Left cardiac atrium (tissue), 4 donors: Measurements from ENCODE around the gene SFI1. TPM values are rescaled to one million over a fixed set of nuclear protein-coding genes. Genes with fewer than 3 reads are reported as not detected.

Experiments
- ATAC-seq, 2 donors: fragments of 200-7000 bp; cut with Tn5 transposase; one replicate each; pipeline ENCODE4 v1.9.1; 2020; ENCODE audit warnings: mild to moderate bottlenecking in 2 of 2, moderate library complexity in 2 of 2
- DNase-seq: peaks from one replicate; pipeline ENCODE4 v3.0.0-alpha.2; 2020
- intact Hi-C, 2 donors: fragments of 100-400 bp; cut with DNase I; formaldehyde crosslinking; loops; one replicate each; pipeline versions ENCODE4 v1.14.1 to v1.15.1; 2022 to 2023
- total RNA-seq, 2 donors: library from RNA; stranded (reverse); fragmentation: NEBNext Ultra II Directional; extraction: Animal tissue kit (Norgen Biotek cat#: 25700); gene quantifications; one replicate each; pipeline ENCODE4 v1.2.1, GENCODE V29; 2021
- donor health status: DM: no; HTN: yes; CAD: no.
- donor health status: DM: no; HTN: yes; CAD: no; lungs with severe emphysema.
- donor health status: DM: yes; HTN: yes; CAD: no.
- donor health status: Dilated cardiomyopathy.

The SFI1 gene
- total RNA-seq, 2 donors from 2014 or later, result 8.2 to 9.9 TPM

DNA sequence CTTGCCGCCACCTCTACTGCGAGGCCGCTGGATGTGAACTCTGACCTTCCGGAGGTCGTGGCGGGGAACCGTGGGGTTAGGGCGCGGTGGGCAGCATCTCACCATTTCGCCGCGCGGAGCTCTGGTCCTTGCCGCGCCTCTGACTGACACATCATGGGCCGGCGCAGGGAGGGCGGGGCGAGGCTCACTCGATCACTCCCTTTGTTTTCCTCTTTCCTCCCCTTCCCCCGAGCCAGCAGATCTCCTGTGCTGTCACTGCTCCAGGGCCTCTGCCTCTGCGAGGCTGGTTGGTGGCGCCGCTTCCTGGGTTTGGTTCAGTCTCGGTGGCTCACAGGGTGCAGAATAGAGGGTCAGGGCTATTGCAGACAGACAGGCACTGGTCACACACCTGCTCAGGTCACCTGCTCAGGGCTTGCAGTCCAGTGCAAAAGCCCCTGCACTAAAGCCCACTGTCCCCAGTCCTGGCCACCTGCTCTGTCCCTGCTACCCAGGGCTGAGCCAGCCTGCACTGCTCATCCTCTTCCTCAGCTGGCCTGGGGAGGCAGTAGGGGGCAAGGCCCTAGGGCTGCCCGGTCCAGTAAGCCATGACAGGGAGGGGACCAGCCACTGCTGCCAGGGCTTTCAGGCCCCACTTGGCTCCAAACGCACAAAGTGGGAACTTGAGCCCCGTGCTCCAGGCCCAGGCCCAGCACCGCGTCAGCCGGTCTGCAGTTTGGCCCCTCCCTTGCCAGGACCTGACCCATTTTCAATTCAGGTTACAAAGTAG is 129.5 kb downstream of the SFI1 start:
- DNase-seq (peak; percentile 74), ATAC-seq (peak in 1 of 2 donors; percentile 20)
- intact Hi-C loops, result no loop called here

DNA sequence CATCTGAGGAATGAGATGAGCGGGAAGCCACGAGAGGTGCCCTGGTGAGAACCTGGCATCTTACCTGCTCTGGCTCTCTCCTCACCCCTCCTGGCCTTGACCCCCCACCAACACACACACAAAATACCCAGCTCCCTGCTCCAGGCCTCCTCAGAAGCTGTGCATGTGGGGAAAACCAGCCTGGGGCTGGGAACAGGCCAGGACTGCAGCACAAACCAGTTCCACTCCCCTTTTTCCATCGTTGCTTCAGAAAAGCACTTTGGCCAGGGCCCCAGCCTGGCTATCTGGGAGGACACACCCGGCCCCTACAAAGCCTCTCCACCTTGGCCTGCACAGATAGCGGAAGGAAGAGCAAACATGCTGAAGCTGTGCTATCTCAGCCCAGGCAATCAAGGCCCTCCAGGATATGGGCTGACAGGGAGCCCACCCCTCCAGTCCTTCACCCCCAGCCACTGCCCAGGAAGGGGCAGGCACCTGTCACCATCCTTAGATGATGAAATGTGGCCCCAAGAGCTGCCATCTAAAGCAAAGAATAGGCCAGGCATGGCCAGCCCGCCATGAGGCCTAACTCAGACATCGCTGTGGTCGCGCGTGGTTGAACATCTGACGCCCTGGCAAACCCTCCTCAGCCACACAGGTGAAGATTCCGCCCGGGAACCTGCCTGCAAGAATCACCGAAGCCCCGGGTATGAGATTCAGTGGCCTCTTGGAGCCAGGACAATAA is 130.3 kb downstream of the SFI1 start:
- DNase-seq (peak; percentile 75), ATAC-seq (peak in 1 of 2 donors; percentile 22)
- intact Hi-C loops, result no loop called here

DNA sequence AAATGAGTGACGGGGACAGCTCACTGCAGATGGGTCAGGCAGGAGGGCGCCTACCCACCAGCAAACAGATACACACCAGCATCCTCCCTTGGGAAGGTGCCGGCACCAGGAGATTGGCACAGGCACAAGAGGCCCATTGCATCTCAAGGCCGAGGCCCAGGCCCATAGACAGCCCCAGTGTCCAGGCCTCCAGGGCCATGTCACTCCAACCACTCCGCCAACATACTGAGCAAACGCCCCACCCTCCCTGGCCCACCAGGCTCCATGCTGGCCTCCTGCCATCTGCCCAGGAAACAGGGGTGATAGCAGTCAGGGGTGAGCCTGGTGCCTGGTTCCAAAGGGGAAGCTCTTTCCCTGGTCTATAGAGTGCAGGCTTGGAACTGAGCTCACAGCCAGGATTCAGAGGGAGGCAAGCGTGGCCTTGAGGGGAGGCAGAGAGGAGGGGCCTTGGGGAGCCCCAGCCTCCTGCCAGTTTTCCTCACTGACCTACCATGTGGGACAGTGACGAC is 130.9 kb downstream of the SFI1 start:
- ATAC-seq, result no peak
- peak; percentile 64 for DNase-seq

DNA sequence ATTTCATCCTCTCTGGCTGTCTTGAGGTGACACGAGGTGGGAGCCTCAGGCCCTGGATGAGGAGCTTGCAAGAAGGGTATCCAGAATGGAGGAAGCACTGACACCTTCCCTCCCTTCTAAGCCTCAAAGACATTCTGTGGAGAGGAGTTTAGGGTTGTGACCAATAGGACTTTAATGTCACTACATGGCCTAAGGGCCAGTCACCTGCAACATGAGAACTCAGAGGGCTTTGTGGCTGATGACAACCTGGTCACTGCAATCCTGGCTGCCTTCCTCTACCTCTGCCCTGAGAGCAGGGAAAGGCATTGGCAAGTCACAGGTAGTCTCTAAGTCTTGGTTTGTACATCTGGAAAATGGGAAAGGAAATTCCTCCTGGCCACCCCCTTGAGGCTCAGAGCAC is 132.0 kb downstream of the SFI1 start:
- DNase-seq (no peak), ATAC-seq (no peak)
- intact Hi-C loops, result no loop called here

More for the DNA sequence above, 130.9 kb downstream of the SFI1 start:
- intact Hi-C loops, result no loop called here

DNA sequence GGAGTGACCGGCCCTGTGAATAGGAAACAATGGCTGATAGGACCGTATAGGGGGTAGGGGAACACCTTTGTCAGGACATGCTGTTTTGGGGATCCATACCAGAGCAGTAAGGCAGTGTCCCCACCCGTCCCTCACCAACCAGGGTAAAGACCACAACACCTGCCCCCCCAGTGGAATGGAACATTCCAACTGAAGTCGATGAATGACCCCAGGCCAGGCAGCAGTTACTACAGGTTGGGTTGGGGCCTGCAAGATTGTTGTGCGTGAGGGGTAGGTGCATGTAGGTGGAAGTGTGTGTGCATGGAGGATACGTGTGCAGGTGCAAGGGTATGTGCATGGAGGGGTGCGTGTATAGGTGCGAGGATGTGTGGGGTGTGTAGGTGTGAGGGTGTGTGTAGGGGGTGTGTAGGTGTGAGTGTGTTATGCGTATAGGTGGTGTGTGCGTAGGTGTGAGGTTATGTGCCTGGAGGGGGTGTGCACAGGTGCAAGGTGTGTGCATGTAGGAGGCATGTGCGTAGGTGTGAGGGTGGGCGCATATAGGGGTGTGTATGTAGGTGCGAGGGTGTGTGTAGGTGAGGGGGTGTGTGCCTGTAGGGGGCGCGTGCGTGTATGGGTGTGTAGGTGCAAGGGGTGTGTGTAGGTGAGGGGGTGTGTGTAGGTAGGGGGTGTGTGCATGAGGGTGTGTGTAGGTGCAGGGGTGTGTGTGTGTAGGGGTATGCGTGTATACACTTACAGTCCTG is 132.8 kb downstream of the SFI1 start:
- ATAC-seq (no peak), DNase-seq (no peak)
- intact Hi-C loops, result no loop called here

DNA sequence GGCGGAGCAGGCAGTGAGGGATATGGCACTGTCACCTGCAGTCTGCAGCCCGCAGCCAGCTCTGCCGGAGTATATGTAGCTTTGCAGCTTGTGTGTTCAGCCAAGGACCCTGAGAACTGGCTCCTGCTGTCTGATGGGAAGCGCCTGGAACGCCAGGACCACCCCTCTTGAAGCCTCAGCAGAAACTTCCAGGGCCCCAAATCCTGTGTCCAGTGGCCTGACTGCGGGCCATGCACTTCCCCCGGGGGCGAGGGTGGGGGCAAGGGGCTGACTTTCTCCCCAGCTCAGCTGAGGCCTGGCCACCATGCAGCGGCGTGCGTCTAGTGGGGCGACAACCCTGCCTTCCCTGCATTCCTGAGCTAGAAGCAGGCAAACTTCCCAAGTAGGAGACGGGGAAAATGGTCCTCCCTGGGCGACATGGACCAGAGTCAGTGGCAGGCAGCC is 133.4 kb downstream of the SFI1 start:
- ATAC-seq, result no peak
- DNase-seq, result no peak
- intact Hi-C loops, result loop anchor here (5.0 to 10.0 kb wide), 2 partner anchors 62 to 285 kb away; partner anchors contain the start of gene PATZ1 (in 1 of the 2)

DNA sequence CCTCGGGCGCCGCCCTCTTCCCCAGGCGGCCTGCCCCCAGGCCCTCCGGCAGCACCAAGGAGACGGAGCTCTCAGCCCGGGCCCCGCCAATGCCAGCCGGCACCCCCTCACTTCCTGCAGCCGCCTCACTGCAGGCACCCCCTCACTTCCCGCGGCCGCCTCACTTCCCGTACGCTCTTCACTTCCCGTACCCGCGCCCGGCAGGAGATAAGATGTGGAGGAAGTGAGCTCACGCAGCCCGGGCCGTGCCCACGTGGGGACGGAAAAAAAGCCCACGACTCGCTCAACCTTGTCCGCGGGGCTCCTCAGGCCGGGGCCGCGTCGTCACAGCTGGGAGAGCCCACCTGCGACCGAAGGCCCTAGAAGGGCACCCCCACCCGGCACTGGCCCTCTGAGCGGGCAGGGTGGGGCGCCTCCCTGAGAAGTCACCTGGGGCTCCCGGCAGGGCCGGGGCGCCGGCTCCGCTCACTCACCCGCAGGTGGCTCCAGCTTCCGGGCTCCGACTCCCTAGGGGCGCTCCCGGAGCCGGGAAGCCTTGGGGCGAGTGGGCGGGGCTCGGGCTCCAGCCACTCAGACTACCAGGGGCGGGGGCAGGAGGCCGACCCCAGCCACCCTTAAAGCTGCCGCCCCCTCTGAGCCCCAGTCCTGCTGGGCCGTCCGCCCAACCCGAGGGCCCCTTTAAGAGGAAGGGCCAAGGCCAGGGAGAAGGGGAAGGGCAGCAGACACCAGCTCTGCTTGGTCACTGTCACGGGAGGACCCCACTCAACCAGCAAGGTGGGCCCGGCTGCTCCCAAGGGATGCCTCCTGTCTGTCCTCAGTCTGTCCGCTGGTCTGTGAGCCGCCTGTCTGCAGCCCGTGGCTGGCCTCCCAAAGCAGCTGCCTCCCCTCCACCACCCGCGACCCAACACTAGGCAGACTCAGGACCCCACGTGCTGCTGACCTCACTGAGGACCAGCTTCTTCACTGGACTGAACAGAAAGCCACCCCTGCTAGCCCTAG is 134.3 kb downstream of the SFI1 start:
- DNase-seq (peak; percentile 94), ATAC-seq (peak; percentile 82 to 89)
- intact Hi-C loops, result loop anchor here (5.0 to 10.0 kb wide), 2 partner anchors 63 to 286 kb away; partner anchors contain the start of gene PATZ1 (in 1 of the 2)

DNA sequence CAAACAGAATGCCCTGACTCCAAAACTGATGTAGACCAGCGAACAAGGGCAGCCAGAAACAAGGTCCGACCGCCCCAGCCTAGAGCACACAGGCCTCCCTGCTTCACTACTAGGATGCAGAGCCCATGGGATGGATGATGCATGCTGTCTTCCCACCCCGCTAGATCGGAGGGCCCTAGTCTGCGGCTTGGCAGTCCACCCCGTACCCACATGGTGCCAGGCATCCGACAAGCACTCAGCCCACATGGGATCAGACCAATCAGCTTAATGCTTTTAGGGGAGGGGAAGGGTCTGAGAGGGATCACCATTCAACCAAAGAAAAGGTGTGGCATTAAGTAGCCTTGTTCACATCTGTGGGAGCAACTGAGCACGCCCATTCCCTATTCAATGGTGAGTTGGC is 135.1 kb downstream of the SFI1 start:
- DNase-seq (no peak), ATAC-seq (no peak)
- intact Hi-C loops, result loop anchor here (5.0 to 10.0 kb wide), 2 partner anchors 64 to 287 kb away; partner anchors contain the start of gene PATZ1 (in 1 of the 2)

DNA sequence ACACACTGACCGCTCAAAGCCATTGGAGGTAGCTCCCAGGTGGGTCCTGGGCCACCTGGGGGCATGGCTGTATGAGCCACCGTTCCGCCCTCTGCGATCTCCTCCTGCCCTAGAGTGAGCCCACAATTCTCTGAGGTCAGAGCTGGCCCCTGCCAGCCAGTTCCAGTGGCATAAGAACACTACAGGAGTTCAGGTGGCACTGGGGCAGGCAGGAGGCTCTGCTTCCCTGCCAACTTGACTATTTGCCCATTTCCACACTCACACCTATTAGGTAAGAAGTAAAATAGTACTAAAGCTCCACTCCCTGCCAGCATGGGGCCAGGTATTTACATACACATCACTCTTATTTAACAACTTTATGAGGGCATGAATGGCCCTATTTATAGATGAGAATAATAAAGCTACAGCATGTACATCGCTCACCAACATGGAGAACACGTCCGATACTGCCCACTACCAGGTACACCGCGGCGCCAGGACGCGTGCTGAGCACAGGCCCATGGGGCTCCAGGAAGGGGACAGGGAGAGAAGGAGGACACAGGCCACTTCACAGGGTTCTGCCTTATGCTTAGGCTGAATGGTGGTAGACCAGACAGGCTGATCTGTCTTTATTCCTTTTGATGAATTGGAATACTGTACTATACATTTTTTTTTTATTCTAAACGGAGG is 139.4 kb downstream of the SFI1 start:
- ATAC-seq, result no peak
- intact Hi-C loops, result loop anchor here in 1 of 2 donors (10.0 kb wide), 1 partner anchor 291 kb away; the partner anchor contains the start of gene PATZ1

DNA sequence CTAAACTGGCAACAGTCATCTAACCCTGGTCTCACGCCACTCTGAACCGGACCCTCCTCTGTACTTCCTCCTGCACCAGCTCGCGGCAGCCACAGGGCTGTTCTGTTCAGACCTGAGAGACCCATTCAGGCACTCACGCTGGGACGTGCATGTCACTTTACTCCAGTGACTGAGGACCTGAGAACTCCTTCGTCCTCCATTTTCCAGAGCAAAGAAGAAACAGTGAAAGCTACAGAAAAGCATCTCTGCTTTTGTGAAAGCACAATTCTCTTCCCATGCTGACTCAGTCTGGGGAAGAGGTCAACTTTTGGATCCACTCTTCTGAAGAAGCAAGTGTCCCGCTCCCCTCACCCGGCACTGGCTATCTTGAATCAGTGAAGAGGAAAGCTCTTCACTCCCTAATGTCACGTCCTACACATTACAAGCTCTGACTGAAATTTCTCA is 141.1 kb downstream of the SFI1 start:
- no peak for DNase-seq
- intact Hi-C loops, result loop anchor here in 1 of 2 donors (10.0 kb wide), 1 partner anchor 293 kb away; the partner anchor contains the start of gene PATZ1
- peak; percentile 38 to 51 for ATAC-seq

More for the DNA sequence above, 139.4 kb downstream of the SFI1 start:
- DNase-seq, result no peak

DNA sequence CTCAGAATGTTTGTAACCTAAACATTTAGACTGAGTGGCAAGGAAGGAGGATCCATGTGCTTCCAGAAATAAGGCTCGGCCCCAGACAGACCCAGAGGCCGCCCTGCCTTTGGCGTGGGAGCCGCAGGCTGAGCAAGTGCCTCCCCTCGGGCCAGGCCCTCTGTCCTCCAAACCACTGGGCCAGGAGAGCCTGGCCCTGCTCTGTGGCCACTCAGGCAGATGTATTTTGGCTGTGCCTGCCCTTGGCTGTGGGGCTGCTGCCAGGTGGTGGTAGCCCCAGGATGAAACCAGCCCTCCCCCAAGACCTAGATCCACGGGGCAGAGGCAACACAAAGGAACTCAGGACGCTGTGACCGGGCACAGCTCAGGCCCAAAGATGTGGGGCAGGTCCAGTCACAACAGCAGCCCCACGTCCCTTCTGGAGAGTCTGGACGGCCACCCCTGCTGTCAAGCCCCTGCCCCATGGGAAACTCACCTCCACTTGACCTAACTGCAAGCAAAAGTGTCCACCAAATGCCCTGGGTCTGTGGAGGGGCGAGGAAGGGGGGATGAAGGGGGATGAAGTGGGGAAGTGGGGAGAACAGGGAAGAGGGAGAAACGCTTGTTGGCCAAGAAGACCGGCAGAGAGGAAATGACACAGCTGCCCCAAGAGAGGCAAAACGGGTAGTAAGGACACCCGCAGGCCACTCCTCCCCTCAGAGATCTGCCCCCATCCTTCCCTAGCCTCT is 141.7 kb downstream of the SFI1 start:
- intact Hi-C loops, result loop anchor here in 1 of 2 donors (10.0 kb wide), 1 partner anchor 293 kb away; the partner anchor contains the start of gene PATZ1
- DNase-seq (peak; percentile 55), ATAC-seq (peak; percentile 72 to 77)

DNA sequence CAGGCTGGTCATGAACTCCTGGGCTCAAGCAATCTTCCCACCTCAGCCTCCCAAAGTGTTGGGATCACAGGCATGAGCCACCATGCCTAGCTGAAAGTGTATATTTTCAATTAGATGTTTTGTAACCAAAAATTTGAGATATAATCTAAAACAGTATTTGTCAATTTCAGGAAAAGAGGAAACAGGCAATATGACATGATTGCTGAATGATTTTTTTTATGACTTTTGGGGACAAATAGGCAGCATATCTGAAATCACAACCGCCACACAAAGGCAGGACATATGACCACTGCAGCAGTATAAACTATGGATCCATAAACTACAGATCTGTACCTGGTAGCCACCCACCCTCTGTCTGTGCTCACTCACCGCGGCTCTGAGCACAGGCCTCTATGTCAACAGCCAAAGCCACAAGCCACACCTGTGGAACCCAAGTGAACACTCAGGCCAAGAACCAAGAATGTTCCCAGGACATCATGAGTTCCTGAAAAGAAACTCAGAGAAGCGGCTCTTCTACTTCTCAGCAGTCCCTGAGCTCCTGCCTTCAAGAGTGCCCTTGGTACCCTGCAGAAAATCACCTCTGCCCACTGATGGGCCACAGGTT is 143.2 kb downstream of the SFI1 start:
- no peak for ATAC-seq
- intact Hi-C loops, result loop anchor here in 1 of 2 donors (10.0 kb wide), 1 partner anchor 295 kb away; the partner anchor contains the start of gene PATZ1
- DNase-seq, result no peak

DNA sequence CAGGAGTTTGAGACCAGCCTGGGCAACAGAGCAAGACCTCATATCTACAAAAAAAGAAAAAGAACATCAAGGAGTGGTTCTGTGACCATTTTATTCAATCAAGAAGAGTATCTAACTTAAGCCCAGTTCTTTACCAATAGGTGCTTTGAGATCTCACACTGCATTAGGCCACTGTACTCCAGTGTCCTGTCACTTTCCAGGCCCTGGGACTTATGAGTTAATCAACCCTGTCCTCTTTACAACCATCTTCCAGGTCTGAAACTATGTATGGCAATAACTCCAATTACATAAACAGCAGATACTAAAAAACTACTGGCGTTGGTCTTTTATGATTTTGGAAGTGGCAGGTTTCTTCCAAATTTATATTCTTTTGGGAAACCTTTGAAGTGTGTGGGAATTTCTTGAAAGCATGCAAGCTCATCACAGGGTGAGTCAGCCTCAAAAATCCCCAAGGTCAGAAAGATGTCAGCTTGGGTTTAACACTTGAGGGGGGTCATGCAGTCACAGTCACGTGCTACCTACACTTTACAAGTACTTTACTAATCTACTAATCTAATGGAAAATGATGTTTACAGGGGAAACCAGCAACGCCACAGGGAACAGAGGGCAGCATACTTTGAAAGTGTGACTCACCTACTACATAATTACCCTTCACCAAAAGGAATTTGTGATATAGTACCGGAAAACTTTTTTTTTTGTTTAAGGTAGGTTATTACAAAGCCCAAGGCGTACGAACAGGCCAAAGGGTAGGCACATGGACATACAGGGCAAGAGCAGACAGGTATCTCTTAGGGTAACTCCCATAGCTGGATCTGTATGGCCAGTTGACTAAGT is 150.1 kb downstream of the SFI1 start:
- intact Hi-C loops, result no loop called here
- DNase-seq, result no peak
- peak in 1 of 2 donors; percentile 66 for ATAC-seq

DNA sequence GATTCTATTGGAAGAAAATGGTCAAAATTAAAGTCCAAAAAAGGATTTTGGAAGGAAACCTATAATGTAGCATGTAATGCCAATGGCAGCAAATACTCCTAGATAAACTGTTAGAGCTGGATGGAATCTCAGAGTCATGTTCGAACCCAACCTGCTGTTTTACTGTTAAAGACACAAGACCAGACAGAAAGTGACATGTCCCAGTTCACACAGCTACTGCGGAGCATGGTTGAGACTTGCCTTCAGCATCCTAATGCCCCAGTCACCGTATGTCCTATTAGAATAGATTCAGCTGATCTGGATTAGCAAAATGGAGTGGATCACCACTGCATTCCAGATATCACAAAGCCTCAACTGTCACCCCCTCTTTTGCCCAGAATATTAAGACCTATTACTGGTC is 150.7 kb downstream of the SFI1 start:
- intact Hi-C loops, result no loop called here
- DNase-seq, result no peak
- ATAC-seq, result no peak
